GM12801 (cell line): ENCODE data around the gene BHLHA15.

Experiments used
- TF ChIP-seq, protein P1 (sequence below): IDR thresholded peaks from one replicate; pipeline ENCODE4 v1.5.1; 2011; ENCODE audit warnings: control low read depth; ENCODE audit not compliant: insufficient read length; ENCODE audit errors: extremely low read depth

The BHLHA15 gene

DNA sequence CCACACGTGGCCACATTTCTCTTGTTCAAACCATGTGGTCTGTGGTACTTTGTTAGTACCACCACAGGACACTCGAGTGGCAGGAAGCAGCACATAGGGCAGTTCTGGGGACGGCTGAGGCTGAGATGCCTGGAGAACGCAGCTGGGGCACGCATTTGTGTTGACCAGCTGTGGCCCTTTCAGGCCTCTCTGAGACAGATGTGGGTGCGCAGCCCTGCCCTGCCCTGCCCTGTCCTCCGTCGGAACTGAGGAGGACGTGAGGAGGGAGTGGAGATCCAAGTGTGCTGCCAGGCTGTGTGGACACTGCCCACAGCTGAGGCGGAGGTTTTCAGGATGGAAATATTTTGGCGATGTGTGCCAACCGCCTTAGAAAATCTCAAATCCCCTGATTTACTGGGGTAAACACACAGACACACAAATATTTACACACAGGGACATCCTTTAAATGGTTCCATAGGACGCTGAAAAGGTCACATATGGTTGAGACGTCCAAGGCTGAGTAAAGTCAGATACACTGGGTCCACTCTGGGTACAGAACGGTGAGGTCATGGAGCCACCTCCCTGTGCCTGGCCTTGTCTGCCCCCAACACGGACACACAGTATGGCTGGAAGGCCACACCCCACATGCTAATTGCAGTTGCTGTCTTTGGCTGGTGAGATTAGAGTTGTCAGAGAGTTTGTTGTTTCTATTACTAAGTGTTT, 14.8 kb downstream of the BHLHA15 start:
- TF ChIP-seq, protein P1, sequence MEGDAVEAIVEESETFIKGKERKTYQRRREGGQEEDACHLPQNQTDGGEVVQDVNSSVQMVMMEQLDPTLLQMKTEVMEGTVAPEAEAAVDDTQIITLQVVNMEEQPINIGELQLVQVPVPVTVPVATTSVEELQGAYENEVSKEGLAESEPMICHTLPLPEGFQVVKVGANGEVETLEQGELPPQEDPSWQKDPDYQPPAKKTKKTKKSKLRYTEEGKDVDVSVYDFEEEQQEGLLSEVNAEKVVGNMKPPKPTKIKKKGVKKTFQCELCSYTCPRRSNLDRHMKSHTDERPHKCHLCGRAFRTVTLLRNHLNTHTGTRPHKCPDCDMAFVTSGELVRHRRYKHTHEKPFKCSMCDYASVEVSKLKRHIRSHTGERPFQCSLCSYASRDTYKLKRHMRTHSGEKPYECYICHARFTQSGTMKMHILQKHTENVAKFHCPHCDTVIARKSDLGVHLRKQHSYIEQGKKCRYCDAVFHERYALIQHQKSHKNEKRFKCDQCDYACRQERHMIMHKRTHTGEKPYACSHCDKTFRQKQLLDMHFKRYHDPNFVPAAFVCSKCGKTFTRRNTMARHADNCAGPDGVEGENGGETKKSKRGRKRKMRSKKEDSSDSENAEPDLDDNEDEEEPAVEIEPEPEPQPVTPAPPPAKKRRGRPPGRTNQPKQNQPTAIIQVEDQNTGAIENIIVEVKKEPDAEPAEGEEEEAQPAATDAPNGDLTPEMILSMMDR, result no peak

DNA sequence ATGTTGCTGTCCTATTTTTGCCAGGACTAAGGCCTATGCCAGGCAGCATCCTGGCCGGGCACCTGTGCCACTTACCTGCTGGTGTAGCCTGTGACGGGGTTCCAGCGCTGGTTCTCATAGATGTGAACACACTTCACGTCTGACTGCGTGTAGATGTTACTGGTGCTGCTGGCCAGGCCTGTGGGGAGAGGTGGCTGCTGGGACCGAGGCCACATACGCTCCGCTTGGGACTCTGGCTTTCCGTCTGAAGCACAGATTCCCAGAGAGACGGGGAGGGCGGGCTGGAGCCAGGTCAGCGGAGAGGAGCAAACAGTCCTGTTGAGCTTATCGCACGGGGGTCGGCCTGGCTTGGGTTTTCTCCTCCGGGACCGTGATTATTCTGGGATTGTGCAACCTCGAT, 16.7 kb downstream of the BHLHA15 start:
- TF ChIP-seq, protein P1, result no peak

DNA sequence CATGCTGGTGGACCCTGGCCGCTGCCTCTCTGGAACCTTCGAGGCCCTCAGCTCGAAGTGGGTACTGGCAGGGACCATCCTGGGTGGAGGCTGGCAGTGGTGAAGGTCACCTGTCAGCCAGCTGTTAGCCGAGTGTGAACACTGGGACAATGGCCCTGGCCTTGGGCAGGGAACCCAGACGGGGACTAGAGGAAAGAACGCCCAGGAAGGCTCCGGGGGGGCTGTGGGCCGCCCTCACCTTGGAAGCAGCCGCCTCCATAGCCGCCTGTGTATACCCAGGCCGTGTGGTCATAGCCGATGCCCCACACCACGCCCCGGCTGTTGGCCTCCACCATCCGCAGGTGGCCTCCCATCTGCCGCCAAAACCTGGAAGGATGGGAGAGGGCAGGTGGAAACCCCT, 17.6 kb downstream of the BHLHA15 start:
- TF ChIP-seq, protein P1, result no peak

DNA sequence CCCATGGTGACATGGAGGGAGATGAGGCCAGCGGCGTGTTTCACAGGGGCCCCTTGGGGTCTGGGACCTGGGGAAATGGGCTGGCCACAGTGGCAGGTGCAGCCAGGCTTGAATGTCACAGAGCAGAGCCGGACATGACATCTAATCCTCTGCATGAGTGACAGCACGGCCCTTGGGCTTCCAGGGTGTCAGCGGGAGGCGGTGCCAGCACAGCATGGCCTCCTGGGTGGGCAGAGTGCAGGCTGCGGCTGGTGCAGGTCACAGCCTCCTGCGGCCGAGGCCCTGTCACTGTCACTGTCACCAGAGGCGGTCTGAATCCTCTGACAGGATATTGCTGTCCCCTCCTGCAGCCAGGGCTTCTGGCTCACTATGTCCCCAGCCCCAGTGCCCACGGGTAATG, 18.2 kb downstream of the BHLHA15 start:
- TF ChIP-seq, protein P1, result no peak

DNA sequence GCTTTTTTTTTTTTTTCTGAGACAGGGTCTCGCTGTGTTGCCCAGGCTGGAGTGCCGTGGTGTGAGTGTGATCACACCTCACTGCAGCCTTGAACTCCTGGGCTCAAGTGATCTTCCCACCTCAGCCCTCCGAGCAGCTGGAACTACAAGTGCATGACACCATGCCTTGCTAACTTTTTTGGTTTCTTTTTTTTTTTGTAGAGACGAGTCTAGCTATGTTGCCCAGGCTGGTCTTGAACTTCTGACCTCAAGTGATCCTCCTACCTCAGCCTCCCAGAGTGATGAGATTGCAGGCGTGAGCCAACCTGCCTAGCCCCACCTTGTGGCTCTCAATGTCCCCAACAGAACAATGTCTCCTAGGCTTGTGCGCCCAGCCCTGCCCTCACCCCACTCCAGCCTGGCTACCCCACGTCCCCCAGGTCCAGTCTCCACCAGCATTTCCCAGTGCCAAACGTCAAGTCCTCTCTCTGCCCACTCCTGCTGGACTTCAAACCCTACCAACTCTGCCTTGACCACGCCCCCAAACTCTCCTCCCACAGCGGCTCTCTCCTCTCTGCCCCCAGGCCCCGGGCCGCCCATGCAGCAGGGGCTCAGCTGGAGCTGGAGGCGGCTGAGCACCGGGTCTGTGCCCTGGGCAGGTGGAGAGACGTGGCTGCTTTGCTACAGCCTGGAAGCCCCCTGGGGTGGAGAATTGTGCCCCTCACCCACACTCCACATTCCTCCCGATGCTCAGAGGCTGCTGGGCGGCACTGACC, 18.9 kb downstream of the BHLHA15 start:
- TF ChIP-seq, protein P1, result no peak

DNA sequence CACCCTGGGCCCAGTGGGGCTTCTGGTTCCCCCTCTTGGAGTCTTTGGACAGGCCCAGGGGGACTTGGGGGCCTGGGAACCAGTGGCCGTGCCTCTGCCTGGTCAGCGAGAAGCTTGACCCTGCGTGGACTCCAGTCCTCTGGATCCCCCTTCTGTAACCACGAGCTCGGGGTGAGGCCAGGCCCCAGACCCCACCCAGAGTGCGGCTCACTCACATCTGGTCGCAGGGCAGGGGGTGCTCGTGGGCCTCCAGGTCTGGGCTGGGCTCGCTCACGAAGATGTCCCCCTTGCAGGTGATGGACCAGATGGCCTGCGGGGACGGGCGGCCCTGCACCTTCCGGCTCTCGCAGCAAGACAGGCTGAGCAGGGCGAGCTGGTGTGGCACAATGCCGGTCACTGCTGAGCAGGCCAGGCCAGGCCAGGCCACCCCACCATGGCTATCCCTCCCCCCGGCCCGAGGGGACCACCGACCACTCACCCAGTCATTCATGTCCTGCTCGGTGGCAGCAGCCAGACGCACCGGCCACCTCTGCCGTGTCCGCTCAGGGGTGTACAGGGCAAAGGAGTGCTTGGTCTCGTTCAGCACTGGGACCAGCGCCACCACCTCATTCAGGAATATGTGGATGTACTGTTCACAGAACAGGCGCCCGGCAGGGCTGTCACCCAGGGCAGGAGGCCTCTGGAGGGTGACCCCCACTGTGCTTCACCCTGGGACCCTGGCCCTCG, 19.7 kb downstream of the BHLHA15 start:
- TF ChIP-seq, protein P1, result no peak
